CD1c-positive myeloid dendritic cell (primary cell): ENCODE results near the gene ZNF469.

ENCODE experiments used
- DNase-seq: peaks from one replicate; pipeline ENCODE4 v3.0.0-alpha.2; 2016; ENCODE audit errors: extremely low spot score

ZNF469 gene

DNA sequence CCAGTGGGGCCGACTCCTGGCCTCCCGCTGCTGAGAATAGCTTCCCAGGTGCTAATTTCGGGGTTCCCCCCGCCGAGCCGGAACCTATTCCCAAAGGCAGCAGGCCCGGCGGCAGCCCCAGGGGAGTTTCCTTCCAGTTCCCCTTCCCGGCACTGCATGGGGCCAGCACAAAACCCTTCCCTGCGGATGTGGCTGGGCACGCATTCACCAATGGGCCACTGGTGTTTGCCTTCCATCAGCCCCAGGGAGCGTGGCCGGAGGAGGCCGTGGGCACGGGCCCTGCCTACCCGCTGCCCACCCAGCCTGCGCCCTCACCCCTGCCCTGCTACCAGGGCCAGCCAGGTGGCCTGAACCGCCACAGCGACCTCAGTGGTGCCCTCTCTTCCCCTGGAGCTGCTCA lies 45.4 kb downstream of the ZNF469 start:
- DNase-seq = no peak

GRCh38 chr16:88428616-88429386 lies 46.0 kb downstream of the ZNF469 start:
- no peak for DNase-seq

- no peak for DNase-seq
Measured at GRCh38 chr16:88429387-88430184, 46.8 kb downstream of the ZNF469 start.

DNA sequence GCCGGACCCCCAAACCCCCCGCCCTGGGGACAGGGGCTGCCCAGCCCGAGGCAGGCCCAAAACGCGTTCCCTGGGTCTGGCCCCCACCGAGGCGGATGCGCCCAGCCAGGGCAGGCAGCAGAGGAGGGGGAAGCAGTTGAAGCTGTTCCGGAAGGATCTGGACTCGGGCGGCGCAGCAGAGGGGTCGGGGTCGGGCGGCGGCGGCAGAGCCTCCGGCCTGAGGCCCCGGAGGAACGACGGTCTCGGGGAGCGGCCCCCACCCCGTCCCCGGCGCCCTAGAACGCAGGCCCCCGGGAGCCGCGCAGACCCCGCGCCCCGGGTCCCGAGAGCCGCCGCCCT lies 47.4 kb downstream of the ZNF469 start:
- DNase-seq = no peak

DNA sequence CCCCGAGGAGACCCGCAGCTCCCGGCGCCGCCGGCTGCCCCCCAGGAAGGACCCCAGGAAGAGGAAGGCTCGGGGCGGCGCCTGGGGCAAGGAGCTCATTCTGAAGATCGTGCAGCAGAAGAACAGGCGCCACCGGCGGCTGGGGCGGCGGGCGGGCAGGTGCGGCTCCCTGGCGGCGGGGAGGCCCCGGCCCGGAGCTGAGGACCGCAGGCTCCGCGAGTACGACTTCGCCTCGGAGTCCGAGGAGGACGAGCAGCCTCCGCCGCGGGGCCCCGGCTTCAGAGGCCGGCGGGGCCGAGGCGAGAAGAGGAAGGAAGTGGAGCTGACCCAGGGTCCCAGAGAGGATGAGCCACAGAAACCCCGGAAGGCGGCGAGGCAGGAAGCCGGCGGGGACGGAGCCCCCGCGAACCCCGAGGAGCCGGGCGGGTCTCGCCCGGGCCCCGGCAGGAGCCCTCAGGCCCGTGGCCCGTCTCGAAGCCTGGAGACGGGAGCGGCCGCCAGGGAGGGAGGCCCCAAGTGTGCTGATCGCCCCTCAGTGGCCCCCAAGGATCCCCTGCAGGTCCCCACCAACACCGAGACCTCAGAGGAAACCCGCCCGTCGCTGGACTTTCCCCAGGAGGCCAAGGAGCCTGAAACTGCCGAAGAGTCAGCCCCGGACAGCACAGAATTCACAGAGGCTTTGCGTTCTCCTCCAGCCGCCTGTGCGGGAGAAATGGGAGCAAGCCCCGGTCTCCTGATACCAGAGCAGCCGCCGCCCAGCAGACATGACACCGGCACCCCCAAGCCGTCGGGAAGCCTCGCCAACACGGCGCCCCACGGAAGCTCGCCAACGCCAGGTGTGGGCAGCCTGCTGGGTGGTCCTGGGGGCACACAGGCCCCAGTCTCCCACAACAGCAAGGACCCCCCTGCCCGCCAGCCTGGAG lies 48.0 kb downstream of the ZNF469 start:
- DNase-seq = peak; percentile 58

GRCh38 chr16:88431651-88432050 lies 48.9 kb downstream of the ZNF469 start:
- no peak for DNase-seq

DNA sequence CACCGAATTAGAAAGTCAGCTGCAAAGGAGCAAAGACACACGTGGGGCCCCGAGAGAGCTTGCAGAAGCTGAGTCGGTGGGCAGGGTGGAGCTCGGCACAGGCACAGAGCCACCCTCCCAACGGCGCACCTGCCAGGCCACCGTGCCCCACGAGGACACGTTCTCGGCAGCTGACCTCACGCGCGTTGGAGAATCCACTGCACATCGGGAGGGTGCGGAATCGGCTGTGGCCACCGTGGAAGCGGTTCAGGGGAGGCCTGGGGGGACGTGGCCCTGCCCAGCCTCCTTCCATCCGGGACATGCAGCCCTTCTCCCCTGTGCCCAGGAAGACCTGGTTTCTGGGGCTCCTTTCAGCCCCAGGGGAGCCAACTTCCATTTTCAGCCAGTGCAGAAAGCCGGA lies 49.4 kb downstream of the ZNF469 start:
- DNase-seq = no peak
